Gastrocnemius medialis (tissue), 4 donors: ENCODE results near the gene PEAK1. TPM values are rescaled to one million over a fixed set of nuclear protein-coding genes. Genes with fewer than 3 reads are reported as not detected.

Source experiments
- ATAC-seq, 2 donors: fragments of 150-250 bp; one replicate each; pipeline ENCODE4 v1.9.1; 2016
- DNase-seq, 2 donors: peaks; one replicate each; pipeline ENCODE4 v3.0.0-alpha.2; 2019
- H3K27ac ChIP-seq, 4 donors: fragments of 200-600 bp; sonication (generic); 1 replicate in 1 of 4; 2 replicates in 3 of 4; pipeline ENCODE4 v1.5.1; 2016 to 2018; ENCODE audit warnings: mild to moderate bottlenecking in 2 of 4, moderate library complexity in 1 of 4
- H3K27me3 ChIP-seq, 3 donors: fragments of 200-600 bp; sonication (generic) in 2 of 3; 1 replicate in 1 of 3; 2 replicates in 2 of 3; pipeline versions ENCODE4 v1.5.1 to v1.6.0; 2016 to 2019; ENCODE audit warnings: mild to moderate bottlenecking in 1 of 3, moderate library complexity in 1 of 3
- H3K36me3 ChIP-seq, 2 donors: fragments of 200-600 bp; sonication (generic) in 1 of 2; one replicate each; pipeline ENCODE4 v1.5.1; 2017 to 2018
- H3K4me1 ChIP-seq, 2 donors: fragments of 200-600 bp; sonication (generic) in 1 of 2; one replicate each; pipeline ENCODE4 v1.5.1; 2016 to 2017; ENCODE audit warnings: mild to moderate bottlenecking in 2 of 2
- H3K4me3 ChIP-seq, 4 donors: fragments of 200-600 bp; sonication (generic) in 3 of 4; 1 replicate in 1 of 4; 2 replicates in 3 of 4; pipeline ENCODE4 v1.5.1; 2016 to 2019; ENCODE audit warnings: mild to moderate bottlenecking in 2 of 4
- H3K9me3 ChIP-seq, 3 donors: fragments of 200-600 bp; sonication (generic) in 2 of 3; 1 replicate in 1 of 3; 2 replicates in 2 of 3; pipeline ENCODE4 v1.5.1; 2016 to 2019
- POLR2A ChIP-seq, 2 donors: fragments of 450-650 bp; IDR thresholded peaks; one replicate each; pipeline ENCODE4 v1.6.1; 2017; ENCODE audit warnings: antibody characterized with exemption in 2 of 2, mild to moderate bottlenecking in 2 of 2, moderate library complexity in 2 of 2
- in situ Hi-C, 4 donors: fragments of 200-750 bp; cut with MboI; loops; one replicate each; pipeline versions ENCODE4 v1.15.0 to v1.8.0; 2017; ENCODE audit warnings: low sequenced_read_pairs in 4 of 4
- intact Hi-C: fragments of 100-400 bp; cut with DNase I; formaldehyde crosslinking; loops from one replicate; pipeline ENCODE4 v1.15.1; 2023; ENCODE audit warnings: low total_unique reads
- total RNA-seq, 4 donors: library from RNA; depleted of rRNA; stranded (reverse); fragments of >200 nt; gene quantifications; one replicate each; pipeline versions ENCODE4 v1.1.0 to v1.2.3, GENCODE V29; 2016
- TF ChIP-seq, protein P1 (sequence below), 5 experiments: fragments of 450-650 bp in 3 of 5; fragments of 200-600 bp in 2 of 5; sonication (generic) in 2 of 5; IDR thresholded peaks in 4 of 5; conservative IDR thresholded peaks in 1 of 5; 1 replicate in 4 of 5; 2 replicates in 1 of 5; pipeline ENCODE4 v1.5.1; 2016 to 2019; ENCODE audit warnings: antibody characterized with exemption in 5 of 5, mild to moderate bottlenecking in 3 of 5, moderate library complexity in 3 of 5

Gene PEAK1
- total RNA-seq, 4 donors from 2014 or later = 17.8 to 21.9 (median 20.8) TPM

DNA sequence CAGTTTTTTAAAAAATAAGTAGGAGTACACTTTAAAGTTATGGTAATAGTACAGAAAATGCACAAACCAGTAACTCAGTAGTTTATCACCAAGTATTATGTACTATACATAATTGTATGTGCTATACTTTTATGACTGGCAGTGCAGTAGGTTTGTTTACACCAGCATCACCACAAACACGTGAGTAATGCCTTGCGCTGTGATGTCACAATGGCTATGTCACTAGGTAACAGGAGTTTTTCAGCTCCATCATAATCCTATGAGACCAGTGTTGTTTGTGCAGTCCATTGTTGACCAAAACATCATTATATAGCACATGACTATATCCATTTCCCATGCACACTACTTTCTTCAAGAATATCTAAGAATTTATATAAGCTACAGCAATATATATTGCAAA lies 280.6 kb downstream of the PEAK1 start:
- H3K4me3 ChIP-seq = no peak overlapping the region
- TF ChIP-seq, protein P1, sequence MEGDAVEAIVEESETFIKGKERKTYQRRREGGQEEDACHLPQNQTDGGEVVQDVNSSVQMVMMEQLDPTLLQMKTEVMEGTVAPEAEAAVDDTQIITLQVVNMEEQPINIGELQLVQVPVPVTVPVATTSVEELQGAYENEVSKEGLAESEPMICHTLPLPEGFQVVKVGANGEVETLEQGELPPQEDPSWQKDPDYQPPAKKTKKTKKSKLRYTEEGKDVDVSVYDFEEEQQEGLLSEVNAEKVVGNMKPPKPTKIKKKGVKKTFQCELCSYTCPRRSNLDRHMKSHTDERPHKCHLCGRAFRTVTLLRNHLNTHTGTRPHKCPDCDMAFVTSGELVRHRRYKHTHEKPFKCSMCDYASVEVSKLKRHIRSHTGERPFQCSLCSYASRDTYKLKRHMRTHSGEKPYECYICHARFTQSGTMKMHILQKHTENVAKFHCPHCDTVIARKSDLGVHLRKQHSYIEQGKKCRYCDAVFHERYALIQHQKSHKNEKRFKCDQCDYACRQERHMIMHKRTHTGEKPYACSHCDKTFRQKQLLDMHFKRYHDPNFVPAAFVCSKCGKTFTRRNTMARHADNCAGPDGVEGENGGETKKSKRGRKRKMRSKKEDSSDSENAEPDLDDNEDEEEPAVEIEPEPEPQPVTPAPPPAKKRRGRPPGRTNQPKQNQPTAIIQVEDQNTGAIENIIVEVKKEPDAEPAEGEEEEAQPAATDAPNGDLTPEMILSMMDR (IDR thresholded peaks at IDR 0.05 in 4 of 5, conservative IDR thresholded peaks at IDR 0.05 in 1 of 5) = no peak
- no peak for TF ChIP-seq POLR2A (IDR thresholded peaks at IDR 0.05)
- in situ Hi-C loops (no loop called here), intact Hi-C loops (no loop called here)
- peaks cover 0 to 3% of the 10 kb centered on the region in 2 donors for H3K36me3 ChIP-seq
- ATAC-seq (no peak), DNase-seq (no peak)
- no peaks in the 10 kb centered on the region for H3K27me3 ChIP-seq
- no peak overlapping the region for H3K27ac ChIP-seq
- no peaks in the 10 kb centered on the region for H3K9me3 ChIP-seq
- no peaks in the 10 kb centered on the region for H3K4me1 ChIP-seq

DNA sequence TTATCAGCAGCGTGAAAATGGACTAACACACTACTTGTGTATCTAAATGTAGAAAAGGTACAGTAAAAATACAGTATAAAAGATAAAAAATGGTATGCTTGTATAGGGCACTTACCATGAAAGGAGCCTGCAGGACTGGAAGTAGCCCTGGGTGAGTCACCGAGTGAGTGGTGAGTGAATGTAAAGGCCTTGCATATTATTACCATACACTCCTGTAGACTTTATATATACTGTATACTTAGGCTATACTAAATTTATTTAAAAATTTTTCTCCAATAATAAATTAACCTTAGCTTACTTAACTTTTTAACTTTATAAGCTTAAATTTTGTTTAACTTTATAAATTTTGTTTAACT lies 281.8 kb downstream of the PEAK1 start:
- H3K27ac ChIP-seq = no peak overlapping the region
- in situ Hi-C loops = no loop called here

DNA sequence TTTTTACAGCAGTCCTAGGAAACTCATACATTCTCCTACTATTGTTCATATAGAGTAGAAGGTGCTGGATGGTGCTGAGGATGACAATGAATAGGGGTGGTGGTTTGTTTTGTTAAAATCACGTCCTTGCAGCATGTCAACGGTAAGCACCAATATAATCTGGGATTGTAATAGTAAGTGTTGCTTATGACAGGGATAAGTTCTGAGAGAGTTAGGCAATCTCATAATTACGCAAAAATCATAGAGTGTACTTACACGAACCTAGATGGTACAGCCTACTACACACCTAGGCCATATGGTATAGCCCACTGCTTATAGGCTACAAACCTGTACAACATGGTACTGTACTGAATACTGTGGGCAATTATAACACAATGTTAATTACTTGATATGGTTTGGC lies 284.7 kb downstream of the PEAK1 start:
- H3K36me3 ChIP-seq = no peaks in the 10 kb centered on the region

More for the DNA sequence above, 281.8 kb downstream of the PEAK1 start:
- intact Hi-C loops = no loop called here
- H3K27me3 ChIP-seq = no peaks in the 10 kb centered on the region
- H3K36me3 ChIP-seq = peaks cover 0 to 3% of the 10 kb centered on the region in 2 donors
- H3K4me1 ChIP-seq = no peaks in the 10 kb centered on the region
- H3K9me3 ChIP-seq = no peaks in the 10 kb centered on the region
- H3K4me3 ChIP-seq = no peak overlapping the region
- ATAC-seq = no peak
- no peak for DNase-seq
- TF ChIP-seq POLR2A (IDR thresholded peaks at IDR 0.05) = no peak
- TF ChIP-seq, protein P1 (IDR thresholded peaks at IDR 0.05 in 4 of 5, conservative IDR thresholded peaks at IDR 0.05 in 1 of 5) = no peak

DNA sequence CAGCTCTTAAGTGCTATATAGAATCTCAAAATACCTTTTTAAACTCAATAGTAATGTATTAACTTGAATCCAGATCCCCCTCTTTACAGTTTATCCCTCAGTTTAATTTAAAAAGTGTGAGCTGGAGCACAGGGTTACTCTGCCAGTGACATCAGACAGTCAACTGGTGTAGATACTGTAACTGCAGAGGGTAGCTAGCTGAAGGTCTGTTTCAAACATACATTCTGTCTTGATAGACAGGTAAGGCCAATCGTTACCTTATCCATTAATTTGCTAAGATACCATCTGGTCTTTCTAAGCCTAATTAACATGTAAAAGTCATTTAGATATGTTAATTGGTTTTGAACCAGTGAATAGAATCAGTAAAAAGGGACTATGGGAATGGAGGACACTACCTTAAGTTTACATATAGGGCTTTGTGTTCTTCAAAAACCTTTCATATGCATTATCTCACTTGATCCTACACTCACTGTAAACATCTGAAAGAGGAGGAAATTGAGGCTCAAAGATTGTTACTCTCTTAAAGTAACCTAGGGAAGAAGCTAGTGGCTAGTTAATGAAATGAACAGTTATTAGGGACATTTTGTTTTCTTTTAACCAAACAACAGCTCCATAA lies 289.5 kb downstream of the PEAK1 start:
- H3K4me1 ChIP-seq = peaks cover 0 to 25% of the 10 kb centered on the region in 2 donors
- H3K27ac ChIP-seq = no peak overlapping the region
- H3K36me3 ChIP-seq = no peaks in the 10 kb centered on the region
- intact Hi-C loops = no loop called here
- in situ Hi-C loops = no loop called here
- H3K4me3 ChIP-seq = no peak overlapping the region
- DNase-seq = no peak
- no peak for ATAC-seq
- no peaks in the 10 kb centered on the region for H3K9me3 ChIP-seq
- H3K27me3 ChIP-seq = no peaks in the 10 kb centered on the region
- TF ChIP-seq POLR2A (IDR thresholded peaks at IDR 0.05) = no peak
- TF ChIP-seq, protein P1 (IDR thresholded peaks at IDR 0.05 in 4 of 5, conservative IDR thresholded peaks at IDR 0.05 in 1 of 5) = no peak

More for the DNA sequence above, 284.7 kb downstream of the PEAK1 start:
- no peak overlapping the region for H3K4me3 ChIP-seq
- no peaks in the 10 kb centered on the region for H3K9me3 ChIP-seq
- H3K4me1 ChIP-seq = no peaks in the 10 kb centered on the region
- ATAC-seq = no peak
- no peak overlapping the region for H3K27ac ChIP-seq
- H3K27me3 ChIP-seq = no peaks in the 10 kb centered on the region
- intact Hi-C loops (no loop called here), in situ Hi-C loops (no loop called here)
- no peak for TF ChIP-seq POLR2A (IDR thresholded peaks at IDR 0.05)
- TF ChIP-seq, protein P1 (IDR thresholded peaks at IDR 0.05 in 4 of 5, conservative IDR thresholded peaks at IDR 0.05 in 1 of 5) = no peak
- DNase-seq = no peak

DNA sequence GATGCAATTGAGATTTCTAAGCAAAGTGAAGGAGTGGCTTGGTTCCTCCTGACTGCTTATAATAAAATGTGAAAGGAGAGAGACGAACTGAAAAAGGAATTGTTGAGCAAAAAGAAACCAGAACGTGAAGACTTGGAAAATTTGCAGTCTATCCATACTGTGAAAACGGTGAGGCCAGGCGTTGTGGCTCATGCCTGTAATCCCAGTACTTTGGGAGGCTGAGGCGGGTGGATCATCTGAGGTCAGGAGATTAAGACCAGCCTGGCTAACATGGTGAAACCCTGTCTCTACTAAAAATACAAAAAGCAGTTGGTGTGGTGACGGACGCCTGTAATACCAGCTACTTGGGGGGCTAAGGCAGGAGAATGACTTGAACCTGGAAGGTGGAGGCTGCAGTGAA lies 292.3 kb downstream of the PEAK1 start:
- Histone ChIP-seq H3K4me1 (peaks cover 0 to 29% of the 10 kb centered on the region in 2 donors), H3K9me3 (no peaks in the 10 kb centered on the region), H3K4me3 (no peak overlapping the region), H3K36me3 (no peaks in the 10 kb centered on the region), H3K27ac (no peak overlapping the region), H3K27me3 (no peaks in the 10 kb centered on the region)
- ATAC-seq (no peak), DNase-seq (no peak)
- in situ Hi-C loops = no loop called here
- intact Hi-C loops = no loop called here
- TF ChIP-seq, protein P1 (IDR thresholded peaks at IDR 0.05 in 4 of 5, conservative IDR thresholded peaks at IDR 0.05 in 1 of 5) = no peak
- TF ChIP-seq POLR2A (IDR thresholded peaks at IDR 0.05) = no peak
